SK-N-SH (cell line): Measurements from ENCODE around the gene NUDCD3. TPM values are rescaled to one million over a fixed set of nuclear protein-coding genes. Genes with fewer than 3 reads are reported as not detected.

Source experiments
- CTCF ChIA-PET: fragments of 300-600, 350-600 bp; formaldehyde crosslinking; extraction: SDS; loops from one replicate; lab custom pipeline; 2021; lab: Yijun Ruan, JAX
- POLR2A ChIA-PET: fragments of 350-600 bp; sonication (Branson Sonifier 250); formaldehyde crosslinking; extraction: SDS; loops from one replicate; lab custom pipeline; 2020; ENCODE audit warnings: antibody characterized with exemption, inconsistent platforms; lab: Yijun Ruan, JAX
- DNase-seq: peaks from one replicate; pipeline ENCODE4 v3.0.0; 2012
- H2AFZ ChIP-seq: fragments of 200-600 bp; sonication (generic); 2 replicates; pipeline ENCODE4 v1.8.1; 2016; ENCODE audit warnings: antibody characterized with exemption, mild to moderate bottlenecking, low read depth
- H3F3A ChIP-seq: fragments of 200-600 bp; sonication (generic); replicated peaks from 2 replicates; pipeline ENCODE3; 2016; ENCODE audit warnings: antibody characterized with exemption, mild to moderate bottlenecking; ENCODE audit not compliant: insufficient read depth
- H3K27ac ChIP-seq, 2 experiments: fragments of 200-500 bp in 1 of 2; fragments of 200-600 bp in 1 of 2; sonication (Bioruptor generic) in 1 of 2; sonication (generic), shearing (Covaris generic) in 1 of 2; 2 replicates each; pipeline versions ENCODE4 v1.5.1 to v1.6.1; 2014 to 2016; ENCODE audit warnings: low read depth in 2 of 2, inconsistent platforms in 1 of 2, low read length in 1 of 2, mild to moderate bottlenecking in 1 of 2, mixed read lengths in 1 of 2
- H3K27me3 ChIP-seq: fragments of 200-600 bp; sonication (generic), shearing (Covaris generic); 2 replicates; pipeline ENCODE4 v1.6.1; 2016; ENCODE audit warnings: mixed run types; ENCODE audit not compliant: insufficient read depth
- H3K36me3 ChIP-seq, 2 experiments: fragments of 200-500 bp in 1 of 2; fragments of 200-600 bp in 1 of 2; sonication (Bioruptor generic) in 1 of 2; sonication (generic) in 1 of 2; replicated peaks in 1 of 2; 2 replicates each; pipeline versions ENCODE3 to v1.5.1; 2014 to 2016; ENCODE audit warnings: low read length in 1 of 2, mild to moderate bottlenecking in 1 of 2; ENCODE audit not compliant: insufficient read depth in 2 of 2, control insufficient read depth in 1 of 2
- H3K4me1 ChIP-seq, 2 experiments: fragments of 200-500 bp in 1 of 2; fragments of 200-600 bp in 1 of 2; sonication (Bioruptor generic) in 1 of 2; sonication (generic), shearing (Covaris generic) in 1 of 2; 2 replicates each; pipeline versions ENCODE4 v1.5.1 to v1.6.1; 2014 to 2016; ENCODE audit warnings: low read depth in 1 of 2, low read length in 1 of 2, mixed run types in 1 of 2; ENCODE audit not compliant: insufficient read depth in 2 of 2, control insufficient read depth in 1 of 2
- H3K4me2 ChIP-seq: fragments of 200-600 bp; sonication (generic), shearing (Covaris generic); 2 replicates; pipeline ENCODE4 v1.6.1; 2017; ENCODE audit warnings: mixed run types
- H3K4me3 ChIP-seq, 2 experiments: fragments of 200-500 bp in 1 of 2; fragments of 200-600 bp in 1 of 2; sonication (Bioruptor generic) in 1 of 2; sonication (generic), shearing (Covaris generic) in 1 of 2; 2 replicates each; pipeline versions ENCODE4 v1.5.1 to v1.8.1; 2014 to 2016; ENCODE audit warnings: low read depth in 2 of 2, inconsistent platforms in 1 of 2, low read length in 1 of 2, mild to moderate bottlenecking in 1 of 2, mixed read lengths in 1 of 2, moderate library complexity in 1 of 2
- H3K79me2 ChIP-seq: fragments of 200-600 bp; sonication (generic); 2 replicates; pipeline ENCODE4 v1.8.1; 2017; ENCODE audit warnings: mild to moderate bottlenecking; ENCODE audit not compliant: insufficient read depth
- H3K9ac ChIP-seq: fragments of 200-600 bp; sonication (generic); 2 replicates; pipeline ENCODE4 v1.6.1; 2017; ENCODE audit warnings: mixed run types
- H3K9me2 ChIP-seq: fragments of 200-600 bp; sonication (generic); 2 replicates; pipeline ENCODE4 v1.6.1; 2017; ENCODE audit warnings: mixed run types
- H3K9me3 ChIP-seq: fragments of 200-600 bp; sonication (generic); 2 replicates; pipeline ENCODE4 v1.6.1; 2017; ENCODE audit warnings: mixed run types, mild to moderate bottlenecking, moderate library complexity
- H4K20me1 ChIP-seq: fragments of 200-600 bp; sonication (generic); 2 replicates; pipeline ENCODE4 v1.6.1; 2017; ENCODE audit warnings: mild to moderate bottlenecking, mixed run types; ENCODE audit not compliant: insufficient read depth
- CHD2 ChIP-seq: fragments of 150-350 bp; IDR thresholded peaks from 2 replicates; pipeline ENCODE4 v1.6.1; 2018; ENCODE audit warnings: low read length; ENCODE audit not compliant: partially characterized antibody
- EZH2phosphoT487 ChIP-seq: fragments of 200-600 bp; sonication (generic); IDR thresholded peaks from 2 replicates; pipeline ENCODE4 v1.6.1; 2017; ENCODE audit warnings: low read depth, mixed run types, mild to moderate bottlenecking, antibody characterized with exemption, moderate library complexity, borderline replicate concordance
- FOXJ3 ChIP-seq: sonication (generic); formaldehyde crosslinking; IDR thresholded peaks from 2 replicates; pipeline ENCODE4 v1.5.1; 2020; ENCODE audit warnings: mild to moderate bottlenecking, missing genetic modification reagents
- FOXM1 ChIP-seq: IDR thresholded peaks from 2 replicates; pipeline ENCODE4 v1.4.0; 2012; ENCODE audit warnings: low read depth, mild to moderate bottlenecking
- MEF2A ChIP-seq: IDR thresholded peaks from 2 replicates; pipeline ENCODE4 v1.4.0; 2012; ENCODE audit warnings: low read depth, borderline replicate concordance
- MXI1 ChIP-seq: IDR thresholded peaks from 2 replicates; pipeline ENCODE4 v1.6.1; 2012; ENCODE audit warnings: mild to moderate bottlenecking, low read depth, low read length, improper control_type of control experiment
- POLR2AphosphoS5 ChIP-seq: IDR thresholded peaks from 2 replicates; pipeline ENCODE4 v1.6.1; 2012; ENCODE audit warnings: low read depth, low read length
- RAD21 ChIP-seq: IDR thresholded peaks from 2 replicates; pipeline ENCODE4 v1.6.1; 2012; ENCODE audit warnings: mild to moderate bottlenecking, low read length
- WGBS: methylation state at CpG from one replicate; pipeline ENCODE4 v1.1.6; 2017; ENCODE audit warnings: low lambda C conversion rate; 5-methylcytosine and 5-hydroxymethylcytosine counted together
- polyA plus RNA-seq, 3 experiments: library from polyadenylated mRNA; depleted of rRNA; stranded (reverse); fragments of >200 nt; gene quantifications; 2 replicates each; pipeline ENCODE4 v1.2.3, GENCODE V29; 2012
- TF ChIP-seq, protein P1 (sequence below): IDR thresholded peaks from 2 replicates; pipeline ENCODE4 v1.4.0; 2012; ENCODE audit warnings: low read depth
- TF ChIP-seq, protein P2 (sequence below): IDR thresholded peaks from 2 replicates; pipeline ENCODE4 v1.4.0; 2012; ENCODE audit warnings: low read depth, borderline replicate concordance
- TF ChIP-seq, protein P3 (sequence below): fragments of 150-350 bp; IDR thresholded peaks from 2 replicates; pipeline ENCODE4 v1.6.1; 2016; ENCODE audit warnings: mild to moderate bottlenecking, low read depth, low read length
- TF ChIP-seq, protein P4 (sequence below): IDR thresholded peaks from 2 replicates; pipeline ENCODE4 v1.4.0; 2012; ENCODE audit warnings: low read depth, borderline replicate concordance
- TF ChIP-seq, protein P5 (sequence below): fragments of 200-600 bp; sonication (generic); IDR thresholded peaks from 2 replicates; pipeline ENCODE4 v1.6.1; 2017; ENCODE audit warnings: antibody characterized with exemption, mild to moderate bottlenecking, moderate library complexity

NUDCD3 gene
- polyA plus RNA-seq, 1 of the 3 experiments (the other 2 are of a cell fraction): 66.0 TPM

DNA sequence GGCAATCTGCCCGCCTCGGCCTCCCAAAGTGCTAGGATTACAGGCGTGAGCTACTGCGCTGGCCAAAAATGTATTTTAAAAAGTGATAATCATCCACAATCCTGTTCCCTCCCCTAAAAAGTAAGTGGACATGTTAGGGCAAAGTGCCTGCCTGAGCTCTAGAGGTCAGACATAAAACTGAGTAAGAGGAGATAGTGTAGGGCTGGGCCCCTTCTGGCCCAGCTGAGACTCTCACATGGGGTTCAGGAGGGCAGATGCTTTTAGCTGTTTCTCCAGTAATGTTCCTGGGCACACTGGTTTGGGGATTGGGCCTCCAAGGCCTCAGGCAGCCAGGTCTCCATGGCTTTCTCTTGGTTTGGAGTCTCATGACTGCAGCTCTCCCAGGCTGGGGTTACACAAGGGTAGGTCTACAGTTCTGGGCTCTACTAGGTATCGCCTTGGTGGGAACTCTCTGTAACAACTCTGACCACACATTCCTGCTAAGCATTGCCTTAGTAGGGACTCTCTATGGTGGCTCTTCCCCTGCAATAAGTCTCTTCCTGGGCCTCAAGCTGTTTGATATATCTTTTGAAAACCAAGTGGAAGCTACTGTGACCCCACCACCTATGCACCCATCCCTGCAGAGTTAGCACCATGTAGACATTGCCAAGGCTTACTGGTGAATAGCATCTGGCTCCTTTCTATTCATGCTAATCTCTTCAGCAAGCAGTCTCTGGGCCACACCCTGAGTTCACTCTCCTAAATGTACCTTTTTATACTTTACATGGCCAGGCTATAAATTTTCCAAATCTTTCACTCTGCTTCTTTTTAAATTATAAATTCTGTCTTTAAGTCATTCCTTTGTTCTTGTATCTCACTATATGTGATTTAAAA lies 6.9 kb upstream of the NUDCD3 start (continued):
- TF ChIP-seq, protein P1, sequence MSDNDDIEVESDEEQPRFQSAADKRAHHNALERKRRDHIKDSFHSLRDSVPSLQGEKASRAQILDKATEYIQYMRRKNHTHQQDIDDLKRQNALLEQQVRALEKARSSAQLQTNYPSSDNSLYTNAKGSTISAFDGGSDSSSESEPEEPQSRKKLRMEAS: no peak
- TF ChIP-seq CHD2 (no peak), MXI1 (no peak), FOXJ3 (CRISPR knock-in tag) (no peak), POLR2AphosphoS5 (no peak), EZH2phosphoT487 (no peak), FOXM1 (no peak), MEF2A (no peak), RAD21 (no peak)
- TF ChIP-seq, protein P2, sequence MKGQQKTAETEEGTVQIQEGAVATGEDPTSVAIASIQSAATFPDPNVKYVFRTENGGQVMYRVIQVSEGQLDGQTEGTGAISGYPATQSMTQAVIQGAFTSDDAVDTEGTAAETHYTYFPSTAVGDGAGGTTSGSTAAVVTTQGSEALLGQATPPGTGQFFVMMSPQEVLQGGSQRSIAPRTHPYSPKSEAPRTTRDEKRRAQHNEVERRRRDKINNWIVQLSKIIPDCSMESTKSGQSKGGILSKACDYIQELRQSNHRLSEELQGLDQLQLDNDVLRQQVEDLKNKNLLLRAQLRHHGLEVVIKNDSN: no peak
- TF ChIP-seq, protein P3, sequence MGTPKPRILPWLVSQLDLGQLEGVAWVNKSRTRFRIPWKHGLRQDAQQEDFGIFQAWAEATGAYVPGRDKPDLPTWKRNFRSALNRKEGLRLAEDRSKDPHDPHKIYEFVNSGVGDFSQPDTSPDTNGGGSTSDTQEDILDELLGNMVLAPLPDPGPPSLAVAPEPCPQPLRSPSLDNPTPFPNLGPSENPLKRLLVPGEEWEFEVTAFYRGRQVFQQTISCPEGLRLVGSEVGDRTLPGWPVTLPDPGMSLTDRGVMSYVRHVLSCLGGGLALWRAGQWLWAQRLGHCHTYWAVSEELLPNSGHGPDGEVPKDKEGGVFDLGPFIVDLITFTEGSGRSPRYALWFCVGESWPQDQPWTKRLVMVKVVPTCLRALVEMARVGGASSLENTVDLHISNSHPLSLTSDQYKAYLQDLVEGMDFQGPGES: no peak

DNA sequence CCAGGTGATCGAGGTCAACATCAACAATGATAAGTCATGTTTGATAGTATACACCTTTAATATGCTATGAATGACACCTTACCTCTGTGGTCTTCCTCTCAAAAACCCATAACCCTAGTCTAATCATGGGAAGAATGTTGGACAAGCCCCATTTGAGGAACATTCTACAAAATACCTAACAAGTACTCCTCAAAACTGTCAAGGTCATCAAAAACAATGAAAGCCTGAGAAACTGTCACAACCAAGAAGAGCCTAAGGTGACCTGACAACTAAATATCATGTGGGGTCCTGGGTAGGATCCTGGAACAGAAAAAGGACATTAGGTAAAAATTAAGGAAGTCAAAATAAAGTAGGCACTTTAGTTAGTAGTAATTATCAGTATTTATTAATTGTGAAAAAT lies 5.9 kb upstream of the NUDCD3 start:
- Histone ChIP-seq H3K36me3 (no peaks in the 10 kb centered on the region), H3K9me2 (no peaks in the 10 kb centered on the region), H3K27me3 (no peaks in the 10 kb centered on the region; the same call in 1 of the 2 replicates), H3K79me2 (no peaks in the 10 kb centered on the region), H3K27ac (no peak overlapping the region), H3K4me2 (no peak overlapping the region), H3K4me1 (no peaks in the 10 kb centered on the region; a peak in 1 of 4 replicates), H2AFZ (no peak overlapping the region), H3K4me3 (no peak overlapping the region), H3K9ac (no peak overlapping the region), H3K9me3 (no peaks in the 10 kb centered on the region), H4K20me1 (no peaks in the 10 kb centered on the region), H3F3A (no peaks in the 10 kb centered on the region)
- DNase-seq: no peak
- ChIA-PET POLR2A (interaction anchor here (1.1 kb wide), 1 partner anchor 76 kb away, joined by 3 read pairs; no protein-coding TSS in a partner anchor), CTCF (interaction anchor here (1.1 to 3.0 kb wide), 2 partner anchors 38 to 256 kb away, joined by 4 to 10 read pairs; no protein-coding TSS in a partner anchor)
- WGBS: 17% methylated on average over 1 of the region's 1 CpG
- TF ChIP-seq, protein P4, sequence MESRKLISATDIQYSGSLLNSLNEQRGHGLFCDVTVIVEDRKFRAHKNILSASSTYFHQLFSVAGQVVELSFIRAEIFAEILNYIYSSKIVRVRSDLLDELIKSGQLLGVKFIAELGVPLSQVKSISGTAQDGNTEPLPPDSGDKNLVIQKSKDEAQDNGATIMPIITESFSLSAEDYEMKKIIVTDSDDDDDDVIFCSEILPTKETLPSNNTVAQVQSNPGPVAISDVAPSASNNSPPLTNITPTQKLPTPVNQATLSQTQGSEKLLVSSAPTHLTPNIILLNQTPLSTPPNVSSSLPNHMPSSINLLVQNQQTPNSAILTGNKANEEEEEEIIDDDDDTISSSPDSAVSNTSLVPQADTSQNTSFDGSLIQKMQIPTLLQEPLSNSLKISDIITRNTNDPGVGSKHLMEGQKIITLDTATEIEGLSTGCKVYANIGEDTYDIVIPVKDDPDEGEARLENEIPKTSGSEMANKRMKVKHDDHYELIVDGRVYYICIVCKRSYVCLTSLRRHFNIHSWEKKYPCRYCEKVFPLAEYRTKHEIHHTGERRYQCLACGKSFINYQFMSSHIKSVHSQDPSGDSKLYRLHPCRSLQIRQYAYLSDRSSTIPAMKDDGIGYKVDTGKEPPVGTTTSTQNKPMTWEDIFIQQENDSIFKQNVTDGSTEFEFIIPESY: no peak
- TF ChIP-seq, protein P5, sequence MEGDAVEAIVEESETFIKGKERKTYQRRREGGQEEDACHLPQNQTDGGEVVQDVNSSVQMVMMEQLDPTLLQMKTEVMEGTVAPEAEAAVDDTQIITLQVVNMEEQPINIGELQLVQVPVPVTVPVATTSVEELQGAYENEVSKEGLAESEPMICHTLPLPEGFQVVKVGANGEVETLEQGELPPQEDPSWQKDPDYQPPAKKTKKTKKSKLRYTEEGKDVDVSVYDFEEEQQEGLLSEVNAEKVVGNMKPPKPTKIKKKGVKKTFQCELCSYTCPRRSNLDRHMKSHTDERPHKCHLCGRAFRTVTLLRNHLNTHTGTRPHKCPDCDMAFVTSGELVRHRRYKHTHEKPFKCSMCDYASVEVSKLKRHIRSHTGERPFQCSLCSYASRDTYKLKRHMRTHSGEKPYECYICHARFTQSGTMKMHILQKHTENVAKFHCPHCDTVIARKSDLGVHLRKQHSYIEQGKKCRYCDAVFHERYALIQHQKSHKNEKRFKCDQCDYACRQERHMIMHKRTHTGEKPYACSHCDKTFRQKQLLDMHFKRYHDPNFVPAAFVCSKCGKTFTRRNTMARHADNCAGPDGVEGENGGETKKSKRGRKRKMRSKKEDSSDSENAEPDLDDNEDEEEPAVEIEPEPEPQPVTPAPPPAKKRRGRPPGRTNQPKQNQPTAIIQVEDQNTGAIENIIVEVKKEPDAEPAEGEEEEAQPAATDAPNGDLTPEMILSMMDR: no peak
